BLaER1 treated with 17β-estradiol and CSF1 and Interleukin-3, amounts not matched to agents 10 nM and 100 nM (cell line): Measurements from ENCODE around the gene SEMA3C.
"Not testable (repeated sequence)": the region's sequence is repeated elsewhere in the genome, so short reads cannot be mapped to it uniquely, and the experiment has no call there.

Source experiments
- H3K27ac ChIP-seq, 11 experiments: shearing (Covaris generic); formaldehyde crosslinking; 2 replicates each; pipeline ENCODE4 v1.8.1; 2022
- H3K27me3 ChIP-seq, 11 experiments: shearing (Covaris generic); formaldehyde crosslinking; 2 replicates each; pipeline ENCODE4 v1.8.1; 2022
- H3K36me3 ChIP-seq, 11 experiments: shearing (Covaris generic); formaldehyde crosslinking; 2 replicates each; pipeline ENCODE4 v1.8.1; 2022
- H3K4me1 ChIP-seq, 10 experiments: shearing (Covaris generic); formaldehyde crosslinking; 2 replicates each; pipeline ENCODE4 v1.8.1; 2022
- H3K4me2 ChIP-seq, 11 experiments: shearing (Covaris generic); formaldehyde crosslinking; 2 replicates each; pipeline ENCODE4 v1.8.1; 2022
- H3K4me3 ChIP-seq, 10 experiments: shearing (Covaris generic); formaldehyde crosslinking; 2 replicates each; pipeline ENCODE4 v1.8.1; 2022
- H3K9ac ChIP-seq, 11 experiments: shearing (Covaris generic); formaldehyde crosslinking; 2 replicates each; pipeline ENCODE4 v1.8.1; 2022
- H3K9me3 ChIP-seq, 11 experiments: shearing (Covaris generic); formaldehyde crosslinking; replicated peaks in 1 of 11; 2 replicates each; pipeline ENCODE4 v1.8.1; 2022
- H4K20me1 ChIP-seq, 11 experiments: shearing (Covaris generic); formaldehyde crosslinking; 2 replicates each; pipeline ENCODE4 v1.8.1; 2022
- Cebpa-rat ChIP-seq, 11 experiments: shearing (Covaris generic); IDR thresholded peaks; 2 replicates each; pipeline ENCODE4 v1.8.1; 2022

Gene SEMA3C

GRCh38 chr7:80935991-80936780, 17.3 kb upstream of the SEMA3C start:
- H3K4me2 ChIP-seq: no peak overlapping the region
- H3K4me3 ChIP-seq: no peak overlapping the region
- no peak overlapping the region for H3K9ac ChIP-seq
- no peaks in the 10 kb centered on the region for H3K36me3 ChIP-seq
- no peaks in the 10 kb centered on the region for H3K27me3 ChIP-seq
- H3K27ac ChIP-seq: no peak overlapping the region
- peaks cover 0 to 22% (median 6%) of the 10 kb centered on the region in 10 experiments; a peak in 9 of 20 replicates for H3K4me1 ChIP-seq
- TF ChIP-seq Cebpa-rat (IDR thresholded peaks at IDR 0.05): no peak
- no peaks in the 10 kb centered on the region for H4K20me1 ChIP-seq
- H3K9me3 ChIP-seq: no peaks in the 10 kb centered on the region

GRCh38 chr7:80934321-80934720, 15.5 kb upstream of the SEMA3C start:
- H3K27me3 ChIP-seq: no peaks in the 10 kb centered on the region
- no peaks in the 10 kb centered on the region for H4K20me1 ChIP-seq
- H3K36me3 ChIP-seq: no peaks in the 10 kb centered on the region
- H3K4me3 ChIP-seq: no peak overlapping the region
- H3K27ac ChIP-seq: no peak overlapping the region
- no peak overlapping the region for H3K9ac ChIP-seq
- H3K4me2 ChIP-seq: peak overlapping the region in 6 of 11 experiments; percentile 29 to 59 (median 32); a peak in 7 of 22 replicates
- TF ChIP-seq Cebpa-rat (IDR thresholded peaks at IDR 0.05): no peak
- H3K9me3 ChIP-seq: no peaks in the 10 kb centered on the region
- peaks cover 0 to 16% (median 6%) of the 10 kb centered on the region in 10 experiments; a peak in 9 of 20 replicates for H3K4me1 ChIP-seq

- peaks cover 0 to 16% (median 6%) of the 10 kb centered on the region in 10 experiments; a peak in 9 of 20 replicates for H3K4me1 ChIP-seq
- H3K4me2 ChIP-seq: no peak overlapping the region
- no peak for TF ChIP-seq Cebpa-rat (IDR thresholded peaks at IDR 0.05)
- H4K20me1 ChIP-seq: no peaks in the 10 kb centered on the region
- H3K9ac ChIP-seq: no peak overlapping the region
- no peaks in the 10 kb centered on the region for H3K36me3 ChIP-seq
- H3K4me3 ChIP-seq: no peak overlapping the region
- H3K27me3 ChIP-seq: no peaks in the 10 kb centered on the region
- no peak overlapping the region for H3K27ac ChIP-seq
- H3K9me3 ChIP-seq: 0 out of 22 replicates have a peak, but pooled peaks cover 0 to under 1% (median 0%) of the 10 kb centered on the region in 11 experiments
Observed at GRCh38 chr7:80932536-80932935, 13.7 kb upstream of the SEMA3C start.

DNA sequence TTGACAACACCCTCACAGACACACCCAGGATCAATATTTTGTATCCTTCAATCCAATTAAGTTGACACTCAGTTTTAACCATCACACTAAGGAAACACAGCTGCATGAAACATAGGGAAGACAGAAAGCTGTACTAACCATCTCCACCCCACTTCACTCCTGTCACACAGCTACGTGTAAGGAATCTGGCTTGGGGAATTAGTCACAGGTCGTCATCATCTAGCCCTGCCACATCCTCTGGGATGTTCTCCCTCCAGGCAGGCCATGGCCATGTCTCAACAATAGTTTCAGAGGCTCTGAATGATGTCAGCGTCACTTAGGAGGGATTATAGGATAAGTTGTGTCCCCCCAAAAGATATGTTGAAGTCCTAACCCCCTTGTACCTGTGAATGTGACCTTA, 10.8 kb upstream of the SEMA3C start:
- Histone ChIP-seq H3K9me3 (peaks cover 6 to 10% (median 7%) of the 10 kb centered on the region in 11 experiments; a peak in 16 of 22 replicates), H3K9ac (no peak overlapping the region), H3K4me1 (peaks cover 0 to 11% (median 5%) of the 10 kb centered on the region in 10 experiments; a peak in 9 of 20 replicates), H4K20me1 (no peaks in the 10 kb centered on the region), H3K27me3 (no peaks in the 10 kb centered on the region), H3K4me2 (no peak overlapping the region), H3K4me3 (no peak overlapping the region), H3K27ac (no peak overlapping the region), H3K36me3 (no peaks in the 10 kb centered on the region)
- no peak for TF ChIP-seq Cebpa-rat (IDR thresholded peaks at IDR 0.05)

DNA sequence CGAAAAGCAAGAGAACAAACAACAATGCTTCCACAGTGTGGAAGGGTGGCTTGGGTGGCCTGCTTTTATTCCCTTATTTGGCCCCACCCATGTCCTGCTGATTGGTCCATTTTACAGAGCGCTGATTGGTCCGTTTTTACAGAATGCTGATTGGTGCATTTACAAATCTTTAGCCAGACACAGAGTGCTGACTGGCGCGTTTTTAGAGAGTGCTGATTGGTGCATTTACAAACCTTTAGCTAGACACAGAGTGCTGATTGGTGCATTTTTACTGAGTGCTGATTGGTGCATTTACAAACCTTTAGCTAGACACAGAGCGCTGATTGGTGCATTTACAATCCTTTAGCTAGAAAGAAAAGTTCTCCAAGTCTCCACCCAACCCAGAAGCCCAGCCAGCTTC, 8.1 kb upstream of the SEMA3C start:
- H3K27ac ChIP-seq: not testable (repeated sequence)

GRCh38 chr7:80924090-80924489, 5.2 kb upstream of the SEMA3C start:
- no peak for TF ChIP-seq Cebpa-rat (IDR thresholded peaks at IDR 0.05)

More for the DNA sequence above, 8.1 kb upstream of the SEMA3C start:
- H3K4me2 ChIP-seq, H4K20me1 ChIP-seq, H3K4me3 ChIP-seq, H3K9ac ChIP-seq, H3K4me1 ChIP-seq, H3K36me3 ChIP-seq, H3K27me3 ChIP-seq: not testable (repeated sequence)
- peaks cover 6 to 10% (median 7%) of the 10 kb centered on the region in 11 experiments; a peak in 16 of 22 replicates for H3K9me3 ChIP-seq

GRCh38 chr7:80923211-80923612, 4.4 kb upstream of the SEMA3C start:
- Histone ChIP-seq H3K9me3 (peaks cover 6 to 14% (median 8%) of the 10 kb centered on the region in 11 experiments; a peak in 16 of 22 replicates), H3K4me2 (no peak overlapping the region), H3K27ac (no peak overlapping the region), H3K9ac (no peak overlapping the region), H3K27me3 (peaks cover 0 to 20% (median 18%) of the 10 kb centered on the region in 11 experiments; a peak in 17 of 22 replicates), H3K36me3 (no peaks in the 10 kb centered on the region), H4K20me1 (no peaks in the 10 kb centered on the region), H3K4me3 (no peak overlapping the region), H3K4me1 (peaks cover 0 to 6% (median 0%) of the 10 kb centered on the region in 10 experiments; a peak in 3 of 20 replicates)
- no peak for TF ChIP-seq Cebpa-rat (IDR thresholded peaks at IDR 0.05)

More at GRCh38 chr7:80924090-80924489, 5.2 kb upstream of the SEMA3C start:
- Histone ChIP-seq H3K9me3 (peaks cover 6 to 10% (median 8%) of the 10 kb centered on the region in 11 experiments; a peak in 16 of 22 replicates), H3K4me3 (no peak overlapping the region), H3K9ac (no peak overlapping the region), H3K27me3 (peaks cover 0 to 11% (median 9%) of the 10 kb centered on the region in 11 experiments; a peak in 15 of 22 replicates), H3K4me2 (peak overlapping the region in 1 of 11 experiments; percentile 18; a peak in 2 of 22 replicates), H3K36me3 (no peaks in the 10 kb centered on the region), H3K4me1 (peaks cover 0 to 5% (median 0%) of the 10 kb centered on the region in 10 experiments; a peak in 3 of 20 replicates), H3K27ac (no peak overlapping the region), H4K20me1 (no peaks in the 10 kb centered on the region)

- no peak overlapping the region for H3K27ac ChIP-seq
Observed at GRCh38 chr7:80922253-80923049, 3.6 kb upstream of the SEMA3C start.

DNA sequence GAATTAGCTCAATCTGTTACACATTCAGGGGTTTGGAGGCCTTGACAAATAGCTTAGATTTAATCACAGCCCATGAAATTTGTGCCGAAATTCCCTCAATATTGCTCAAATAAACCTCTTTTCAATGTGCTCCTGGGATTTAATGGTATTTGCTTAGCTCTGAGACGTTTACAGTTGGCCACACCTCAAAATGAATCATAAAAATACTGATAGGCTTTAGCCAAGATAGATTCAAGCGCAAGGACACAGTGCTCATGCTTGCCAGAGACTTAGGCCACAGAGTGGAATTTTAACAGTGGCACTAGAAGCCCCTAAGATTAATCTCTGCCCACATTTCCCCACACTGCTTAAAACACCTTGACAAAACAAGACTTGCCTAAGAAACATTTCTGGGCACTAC, 2.3 kb upstream of the SEMA3C start:
- Histone ChIP-seq H3K4me2 (no peak overlapping the region), H4K20me1 (no peaks in the 10 kb centered on the region), H3K27ac (no peak overlapping the region), H3K9me3 (0 out of 22 replicates have a peak, but pooled peaks cover 0 to 7% (median 0%) of the 10 kb centered on the region in 11 experiments), H3K27me3 (peaks cover 0 to 31% (median 23%) of the 10 kb centered on the region in 11 experiments; a peak in 17 of 22 replicates), H3K9ac (no peak overlapping the region), H3K36me3 (no peaks in the 10 kb centered on the region), H3K4me3 (no peak overlapping the region), H3K4me1 (peaks cover 0 to 11% (median 0%) of the 10 kb centered on the region in 10 experiments; a peak in 3 of 20 replicates)
- TF ChIP-seq Cebpa-rat (IDR thresholded peaks at IDR 0.05): no peak

More at GRCh38 chr7:80922253-80923049, 3.6 kb upstream of the SEMA3C start:
- H3K36me3 ChIP-seq: no peaks in the 10 kb centered on the region
- H3K4me2 ChIP-seq: no peak overlapping the region
- H4K20me1 ChIP-seq: no peaks in the 10 kb centered on the region
- H3K4me3 ChIP-seq: no peak overlapping the region
- no peak for TF ChIP-seq Cebpa-rat (IDR thresholded peaks at IDR 0.05)
- peaks cover 0 to 11% (median 0%) of the 10 kb centered on the region in 10 experiments; a peak in 3 of 20 replicates for H3K4me1 ChIP-seq
- peaks cover 0 to 28% (median 23%) of the 10 kb centered on the region in 11 experiments; a peak in 17 of 22 replicates for H3K27me3 ChIP-seq
- no peak overlapping the region for H3K9ac ChIP-seq
- peaks cover 6 to 14% (median 8%) of the 10 kb centered on the region in 11 experiments; a peak in 16 of 22 replicates for H3K9me3 ChIP-seq
